C4-2B (cell line): ENCODE data around the gene REST.
A peak's percentile ranks its signal among the peaks of the same experiment; 100 is the strongest.

ENCODE experiments used
- H3K27ac ChIP-seq: fragments of 450-650 bp; 2 replicates; pipeline ENCODE4 v1.5.1; 2017
- ZFX ChIP-seq: fragments of 450-650 bp; IDR thresholded peaks from 2 replicates; pipeline ENCODE4 v1.6.1; 2017
- TF ChIP-seq, protein P1 (sequence below): fragments of 450-650 bp; conservative IDR thresholded peaks from 2 replicates; pipeline ENCODE4 v1.5.1; 2017; ENCODE audit warnings: mild to moderate bottlenecking

REST gene

DNA sequence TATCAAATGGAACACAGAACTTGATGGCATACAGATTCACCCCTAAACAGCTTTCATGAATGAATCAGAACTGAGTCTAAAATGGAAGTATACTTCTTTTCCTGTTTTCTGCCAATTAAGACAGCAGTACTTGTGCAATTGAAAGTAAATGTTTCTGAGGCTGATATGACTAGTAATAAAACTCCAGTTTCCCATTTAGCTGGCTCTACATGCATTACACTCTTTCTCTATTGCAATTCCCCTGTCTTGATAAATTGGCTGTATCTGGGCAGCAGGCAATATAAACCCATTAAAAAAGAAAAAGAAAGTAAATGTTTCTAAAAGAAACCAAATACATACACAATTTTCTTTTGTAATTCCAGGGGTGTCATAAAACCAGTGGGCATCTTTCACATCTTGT is 65.1 kb downstream of the REST start:
- TF ChIP-seq, protein P1, sequence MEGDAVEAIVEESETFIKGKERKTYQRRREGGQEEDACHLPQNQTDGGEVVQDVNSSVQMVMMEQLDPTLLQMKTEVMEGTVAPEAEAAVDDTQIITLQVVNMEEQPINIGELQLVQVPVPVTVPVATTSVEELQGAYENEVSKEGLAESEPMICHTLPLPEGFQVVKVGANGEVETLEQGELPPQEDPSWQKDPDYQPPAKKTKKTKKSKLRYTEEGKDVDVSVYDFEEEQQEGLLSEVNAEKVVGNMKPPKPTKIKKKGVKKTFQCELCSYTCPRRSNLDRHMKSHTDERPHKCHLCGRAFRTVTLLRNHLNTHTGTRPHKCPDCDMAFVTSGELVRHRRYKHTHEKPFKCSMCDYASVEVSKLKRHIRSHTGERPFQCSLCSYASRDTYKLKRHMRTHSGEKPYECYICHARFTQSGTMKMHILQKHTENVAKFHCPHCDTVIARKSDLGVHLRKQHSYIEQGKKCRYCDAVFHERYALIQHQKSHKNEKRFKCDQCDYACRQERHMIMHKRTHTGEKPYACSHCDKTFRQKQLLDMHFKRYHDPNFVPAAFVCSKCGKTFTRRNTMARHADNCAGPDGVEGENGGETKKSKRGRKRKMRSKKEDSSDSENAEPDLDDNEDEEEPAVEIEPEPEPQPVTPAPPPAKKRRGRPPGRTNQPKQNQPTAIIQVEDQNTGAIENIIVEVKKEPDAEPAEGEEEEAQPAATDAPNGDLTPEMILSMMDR, result no peak
- TF ChIP-seq ZFX, result no peak
- H3K27ac ChIP-seq, result no peak overlapping the region

GRCh38 chr4:56973336-56973735 is 65.6 kb downstream of the REST start:
- no peak overlapping the region for H3K27ac ChIP-seq
- TF ChIP-seq ZFX, result no peak
- TF ChIP-seq, protein P1, result no peak

GRCh38 chr4:56976283-56976836 is 68.7 kb downstream of the REST start:
- TF ChIP-seq ZFX, result no peak
- peak overlapping the region; percentile 98 for H3K27ac ChIP-seq

DNA sequence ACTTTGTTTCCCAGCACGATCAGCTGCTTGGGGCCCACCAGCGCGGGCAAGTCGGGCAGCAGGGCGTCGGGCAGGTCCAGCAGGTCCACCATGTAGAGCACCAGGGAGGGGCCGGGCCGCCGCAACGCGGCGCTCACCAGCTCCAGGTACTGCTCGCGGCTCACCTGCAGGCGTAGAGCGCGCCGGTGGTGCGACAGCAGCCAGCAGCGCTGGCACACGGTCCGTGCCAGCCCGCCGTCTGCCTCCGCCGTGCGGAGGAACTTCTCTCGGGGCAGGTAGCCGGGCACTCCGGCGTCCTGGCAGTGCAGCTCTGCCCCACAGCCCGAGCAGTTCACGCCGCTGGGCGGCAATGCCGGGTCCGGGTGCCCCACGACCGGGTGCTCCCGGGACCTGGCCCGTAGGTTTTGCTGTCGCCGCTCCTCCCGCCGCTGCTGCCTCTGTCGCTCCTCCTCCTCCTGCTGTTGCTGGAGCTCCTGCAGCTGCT is 69.2 kb downstream of the REST start:
- H3K27ac ChIP-seq, result peak overlapping the region; percentile 98
- TF ChIP-seq ZFX, result 0 out of 2 replicates have a peak, but pooled peaks have one; percentile 37
- TF ChIP-seq, protein P1, result peak; percentile 45

DNA sequence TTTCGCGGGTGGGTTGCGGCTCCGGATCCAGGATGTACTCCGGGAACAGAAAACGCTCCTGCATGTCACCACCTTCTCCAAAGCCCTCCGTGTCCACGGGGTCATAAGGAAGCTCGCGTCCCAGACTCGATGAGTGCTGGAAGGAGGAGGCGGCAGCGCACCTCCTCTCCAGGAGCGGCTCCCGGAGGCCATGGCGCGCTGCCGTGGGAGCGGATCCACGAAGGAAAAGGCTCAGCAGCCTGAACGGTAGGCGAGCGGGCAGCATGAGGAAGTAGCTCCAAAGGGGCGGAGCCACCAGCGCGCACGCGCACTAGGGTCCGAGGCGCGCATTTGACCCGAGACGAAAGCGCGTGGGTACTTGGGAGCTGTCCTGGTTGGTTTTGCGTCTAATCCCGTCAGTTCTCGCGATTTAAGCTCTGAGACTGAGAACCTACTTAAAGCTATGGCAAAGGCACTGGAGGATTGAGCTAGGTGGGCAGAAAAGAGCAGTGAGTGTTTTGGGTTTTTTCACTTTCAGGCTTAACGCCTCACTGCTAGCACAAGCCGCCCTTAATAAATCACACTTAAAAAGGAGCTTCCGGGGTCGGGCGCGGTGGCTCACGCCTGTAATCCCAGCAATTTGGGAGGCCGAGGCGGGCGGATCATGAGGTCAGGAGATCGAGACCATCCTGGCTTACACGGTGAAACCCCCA is 69.8 kb downstream of the REST start, which contains the start of gene NOA1:
TSS of gene NOA1 (minus strand) at position 286 of the 692 bp plus-strand sequence. CDS start at position 265, 21 bp downstream.
- peak within 1 kb of the TSS; percentile 98 for H3K27ac ChIP-seq
- TF ChIP-seq, protein P1, result no peak
- TF ChIP-seq ZFX, result no peak

DNA sequence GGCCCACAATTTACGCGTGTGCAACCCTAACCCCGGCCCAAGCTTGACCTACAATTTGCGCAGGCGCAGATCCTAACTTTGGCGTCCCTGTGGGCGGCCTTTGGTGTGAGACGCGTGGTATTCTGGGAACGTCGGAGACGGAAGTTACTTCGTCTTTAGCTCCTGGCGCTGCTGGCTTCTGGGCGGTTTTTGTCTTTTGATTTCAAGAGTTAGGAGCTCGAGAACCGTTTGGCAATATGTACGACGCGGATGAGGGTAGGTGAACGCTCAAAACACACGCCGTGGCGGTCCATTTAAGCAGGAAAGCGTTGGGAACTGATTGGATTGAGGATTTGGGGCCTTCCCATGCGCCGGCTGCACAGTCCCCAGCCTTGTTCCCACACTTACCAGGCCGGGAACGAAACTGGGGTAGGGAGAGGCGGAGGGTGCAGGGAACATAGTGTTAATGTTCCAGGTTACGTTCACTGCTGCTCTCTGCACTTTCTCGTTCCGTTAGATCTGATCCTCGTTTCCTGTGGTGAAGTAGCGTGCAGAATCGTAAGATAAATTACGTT is 71.1 kb downstream of the REST start, which contains the start of gene POLR2B:
TSS of gene POLR2B (plus strand) at position 147 of the 554 bp plus-strand sequence. CDS start at position 237, 90 bp downstream.
- TF ChIP-seq, protein P1, result no peak
- peak; percentile 79 for TF ChIP-seq ZFX
- peak within 1 kb of the TSS; percentile 98 for H3K27ac ChIP-seq

- H3K27ac ChIP-seq, result peak overlapping the region; percentile 98
Observed at GRCh38 chr4:56979421-56980072, 71.8 kb downstream of the REST start.

More at GRCh38 chr4:56979421-56980072, 71.8 kb downstream of the REST start:
- no peak for TF ChIP-seq ZFX
- TF ChIP-seq, protein P1, result no peak
